ENCODE data around the gene NOM1.

The NOM1 gene

GRCh38 chr7:157017603-157018327 is 68.3 kb downstream of the NOM1 start:
- no peak for DNase-seq

DNA sequence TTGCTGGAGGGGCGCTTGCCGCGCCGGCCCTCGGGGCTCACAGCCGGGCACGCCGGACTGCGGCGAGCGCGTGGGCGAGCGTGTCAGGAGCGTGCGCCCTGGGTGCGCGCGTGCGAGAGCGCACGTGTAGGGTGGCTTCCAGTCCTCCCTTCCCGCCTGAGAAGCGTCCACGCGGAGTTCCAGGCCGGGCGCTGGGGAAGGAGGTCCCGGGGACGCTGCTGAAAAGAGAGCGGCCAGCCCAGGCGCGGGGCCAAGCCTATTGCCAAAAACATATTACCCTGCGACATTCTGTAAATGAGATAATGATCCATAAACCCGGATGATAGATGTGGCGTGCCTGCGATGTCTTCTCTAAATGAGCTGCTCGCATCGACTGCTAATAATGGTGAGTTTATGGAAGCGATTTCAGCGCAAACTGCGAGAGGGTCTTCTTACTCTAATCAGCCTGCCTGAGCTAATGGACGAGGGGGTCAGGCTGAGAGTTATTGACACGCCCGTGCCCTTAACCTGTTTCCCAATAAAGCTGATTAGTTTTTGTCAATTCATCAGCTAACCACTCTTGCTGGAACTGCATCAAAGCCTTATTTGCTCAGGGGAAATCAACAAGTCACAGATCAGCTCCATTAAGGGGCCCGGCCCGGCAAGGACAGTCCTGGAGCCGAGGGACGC is 69.0 kb downstream of the NOM1 start:
- no peak for DNase-seq

- DNase-seq = no peak
Observed at GRCh38 chr7:157018997-157019608, 69.6 kb downstream of the NOM1 start.

DNA sequence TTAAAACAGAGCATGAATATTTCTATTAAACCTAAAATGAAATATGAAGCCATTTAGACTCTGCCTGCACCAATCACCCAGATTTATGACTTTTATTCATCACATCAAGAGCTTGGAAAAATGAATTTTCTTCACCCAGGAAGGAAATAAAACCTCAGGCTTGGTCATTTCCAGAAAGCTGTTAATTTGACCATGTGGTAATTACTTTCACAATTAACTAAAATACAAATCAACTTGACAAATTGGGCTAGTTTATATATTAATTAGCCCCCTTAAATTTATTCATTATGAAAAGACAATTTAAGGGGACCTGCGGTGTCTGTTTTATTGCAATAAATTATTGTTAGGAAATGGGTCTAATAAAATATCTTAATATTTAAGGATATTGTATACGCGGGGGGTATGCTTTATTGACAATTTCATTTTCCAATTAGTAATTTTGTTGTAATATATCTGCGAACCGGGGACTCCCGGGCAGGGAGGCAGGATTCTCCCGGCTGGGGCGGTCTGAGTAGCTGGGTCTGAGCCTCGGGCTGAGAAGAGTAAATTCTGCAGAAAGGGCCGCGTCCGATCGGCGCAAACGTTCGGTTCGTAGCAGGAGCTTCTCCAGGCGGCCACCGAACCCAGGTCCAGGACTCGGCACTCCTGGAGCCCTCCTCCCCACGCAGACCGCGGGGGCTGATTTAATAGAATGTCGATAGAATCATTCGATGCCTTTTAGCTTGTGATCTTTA is 70.4 kb downstream of the NOM1 start:
- DNase-seq = no peak

- no peak for DNase-seq
Observed at GRCh38 chr7:157020514-157021070, 71.1 kb downstream of the NOM1 start.

DNA sequence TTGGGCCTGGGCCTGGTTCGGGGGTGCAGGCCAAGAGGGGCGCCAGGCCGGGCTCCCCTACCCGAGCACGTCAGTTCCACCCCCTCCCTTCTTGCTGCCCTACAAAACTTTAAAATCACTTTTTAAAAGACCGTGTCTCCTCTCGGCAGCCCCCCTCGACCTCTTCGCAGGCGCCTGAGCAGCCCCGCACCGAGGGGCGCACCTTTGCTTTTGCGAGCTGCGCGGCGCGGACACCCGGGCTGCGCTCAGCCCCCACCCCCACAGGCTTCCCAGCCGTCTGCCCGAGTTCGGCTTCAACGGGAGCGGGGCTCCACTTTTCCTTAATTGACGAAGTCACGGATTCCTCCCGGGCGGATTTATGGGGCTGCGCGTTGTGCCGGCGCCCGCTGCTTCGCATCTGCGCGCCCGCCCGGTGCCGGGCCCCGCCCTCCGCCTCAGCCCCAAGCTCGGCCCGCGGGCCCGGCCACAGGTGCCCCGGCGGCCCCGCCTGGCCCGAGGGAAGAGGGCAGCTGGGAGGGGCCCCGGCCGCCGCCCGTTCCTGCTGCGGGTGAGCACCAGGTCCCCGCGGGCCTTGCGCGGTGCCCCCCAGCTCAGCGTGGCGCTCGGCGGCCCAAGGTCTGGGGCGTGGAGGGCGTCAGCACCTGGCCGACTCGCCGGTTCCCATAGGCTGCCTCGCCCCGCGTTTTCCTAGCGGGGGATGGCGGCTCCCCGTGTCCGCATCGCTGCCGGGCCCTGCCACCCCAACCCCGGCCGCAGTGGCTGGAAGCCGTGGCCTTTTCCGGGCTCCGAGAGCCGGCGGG is 71.8 kb downstream of the NOM1 start:
- DNase-seq = no peak

GRCh38 chr7:157021871-157022680 is 72.6 kb downstream of the NOM1 start:
- DNase-seq = no peak
